ENCODE data around the gene PLXNA4. TPM values are rescaled to one million over a fixed set of nuclear protein-coding genes. Genes with fewer than 3 reads are reported as not detected.

Gene PLXNA4
- total and polyA plus RNA-seq, 7 experiments from 2014 or later = 0.05 to 31.6 (median 1.1) TPM

DNA sequence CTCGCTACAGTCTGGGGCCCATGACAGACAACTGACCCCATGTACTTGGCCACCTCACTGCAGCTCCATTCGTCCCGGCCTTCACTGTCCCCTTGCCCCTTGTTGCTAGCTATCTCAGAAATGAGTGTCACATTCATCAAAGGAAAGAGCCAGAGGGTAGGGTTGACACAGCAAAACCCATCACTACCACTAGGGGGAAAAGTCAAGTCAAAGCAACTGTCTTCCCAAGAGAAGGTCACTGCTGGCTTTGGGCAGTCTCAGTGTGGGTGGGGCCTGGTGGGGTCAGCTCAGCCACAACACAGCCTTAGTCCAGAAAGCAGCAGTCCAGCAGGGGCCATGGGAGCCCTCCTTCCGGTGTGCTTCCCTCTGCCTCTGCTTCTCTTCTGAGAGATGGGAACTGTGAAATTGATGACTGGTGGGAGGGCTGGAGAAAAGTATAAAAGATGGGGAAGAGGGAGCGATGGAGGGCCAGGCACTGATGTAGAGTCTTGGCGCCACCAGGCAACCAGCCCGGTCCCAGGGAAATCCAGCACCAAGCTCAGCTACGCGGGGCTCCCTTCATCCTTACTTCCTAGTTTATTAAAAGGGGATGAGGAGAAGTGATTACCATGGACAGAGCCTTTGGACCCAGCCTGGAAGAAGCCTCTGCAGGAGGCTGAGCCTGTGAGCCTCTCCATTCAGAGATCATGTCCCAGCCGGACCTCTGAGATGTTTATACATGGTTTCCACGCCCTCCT lies 58.0 kb downstream of the PLXNA4 start:
- Mint-ChIP-seq H3K9me3 (no peaks in the 10 kb centered on the region), H3K27me3 (peaks cover 0 to 9% (median 0%) of the 10 kb centered on the region in 5 donors), H3K4me1 (peaks cover 0 to 36% (median 0%) of the 10 kb centered on the region in 7 donors), H3K36me3 (peaks cover 0 to 19% (median 0%) of the 10 kb centered on the region in 5 donors), H3K4me3 (no peak overlapping the region), H3K27ac (no peak overlapping the region)
- no peaks in the 10 kb centered on the region for H3K27me3 ChIP-seq (ENCODE audit: control insufficient read depth in 2 of 2, insufficient read depth in 2 of 2, low read length in 2 of 2)
- ATAC-seq (peak; percentile 45), DNase-seq (peak in 2 of 9 donors; percentile 4 to 8)
- H3K27ac ChIP-seq (ENCODE audit: low read depth, low read length) = no peak overlapping the region
- H3K36me3 ChIP-seq (ENCODE audit: control insufficient read depth in 2 of 3, insufficient read depth in 3 of 3, low read length in 3 of 3) = no peaks in the 10 kb centered on the region
- POLR2A ChIA-PET = no interaction called here
- no peaks in the 10 kb centered on the region for H3K9me3 ChIP-seq (ENCODE audit: control insufficient read depth in 2 of 3, low read length in 3 of 3)
- intact Hi-C loops (cut with micrococcal nuclease) = loop anchor here in 1 of 2 donors (5.0 kb wide), 1 partner anchor 59 kb away; the partner anchor contains the start of gene PLXNA4
- no peak overlapping the region for H3K4me3 ChIP-seq (ENCODE audit: low read length)
- CTCF ChIA-PET = interaction anchor here (1.2 kb wide), 1 partner anchor 39 kb away, joined by 3 read pairs; no protein-coding TSS in a partner anchor
- no peaks in the 10 kb centered on the region for H3K4me1 ChIP-seq (ENCODE audit: control insufficient read depth in 2 of 2, insufficient read depth in 2 of 2, low read length in 2 of 2)

GRCh38 chr7:132516042-132516840 lies 60.0 kb downstream of the PLXNA4 start:
- Histone ChIP-seq H3K36me3 (ENCODE audit: control insufficient read depth in 2 of 3, insufficient read depth in 3 of 3, low read length in 3 of 3) (no peaks in the 10 kb centered on the region), H3K9me3 (ENCODE audit: control insufficient read depth in 2 of 3, low read length in 3 of 3) (no peaks in the 10 kb centered on the region), H3K4me1 (ENCODE audit: control insufficient read depth in 2 of 2, insufficient read depth in 2 of 2, low read length in 2 of 2) (no peaks in the 10 kb centered on the region), H3K4me3 (ENCODE audit: low read length) (no peak overlapping the region), H3K27ac (ENCODE audit: low read depth, low read length) (no peak overlapping the region), H3K27me3 (ENCODE audit: control insufficient read depth in 2 of 2, insufficient read depth in 2 of 2, low read length in 2 of 2) (no peaks in the 10 kb centered on the region)
- no peak for ATAC-seq
- H3K9me3 Mint-ChIP-seq = no peaks in the 10 kb centered on the region
- ChIA-PET POLR2A (interaction anchor here (0.6 kb wide), 1 partner anchor 27 kb away, joined by 3 read pairs; no protein-coding TSS in a partner anchor), CTCF (no interaction called here)
- peaks cover 0 to 13% (median 0%) of the 10 kb centered on the region in 5 donors for H3K36me3 Mint-ChIP-seq
- H3K27ac Mint-ChIP-seq = no peak overlapping the region
- H3K27me3 Mint-ChIP-seq = peaks cover 0 to 9% (median 0%) of the 10 kb centered on the region in 5 donors
- H3K4me3 Mint-ChIP-seq = no peak overlapping the region
- H3K4me1 Mint-ChIP-seq = peaks cover 0 to 32% (median 0%) of the 10 kb centered on the region in 7 donors
- no peak for DNase-seq
- intact Hi-C loops (cut with micrococcal nuclease) = loop anchor here in 1 of 2 donors (5.0 kb wide), 1 partner anchor 61 kb away; the partner anchor contains the start of gene PLXNA4

DNA sequence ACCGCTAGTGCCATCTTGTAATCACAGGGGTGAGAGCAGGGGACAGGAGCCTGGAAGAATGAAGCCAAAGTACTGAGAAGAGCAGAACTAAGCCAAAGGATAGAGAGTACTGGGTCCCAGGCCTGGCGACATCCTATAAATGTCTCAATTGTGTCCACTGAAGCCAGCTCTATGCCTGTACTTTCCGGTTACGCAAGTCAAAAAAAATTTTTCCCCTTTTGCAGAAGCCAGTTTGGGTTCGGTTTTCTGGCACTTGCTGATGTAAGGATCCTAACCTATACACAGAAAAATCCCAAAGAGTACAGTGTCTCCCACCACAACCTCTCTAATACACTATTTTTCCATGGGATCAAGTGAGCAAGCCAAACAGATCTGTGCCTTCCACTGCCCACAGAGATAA lies 61.1 kb downstream of the PLXNA4 start:
- peaks cover 0 to under 1% of the 10 kb centered on the region in 2 donors for H3K4me1 ChIP-seq (ENCODE audit: control insufficient read depth in 2 of 2, insufficient read depth in 2 of 2, low read length in 2 of 2)
- intact Hi-C loops (cut with micrococcal nuclease) = loop anchor here in 1 of 2 donors (5.0 kb wide), 1 partner anchor 62 kb away; the partner anchor contains the start of gene PLXNA4
- no peak overlapping the region for H3K4me3 ChIP-seq (ENCODE audit: low read length)
- Mint-ChIP-seq H3K9me3 (no peaks in the 10 kb centered on the region), H3K36me3 (peaks cover 0 to 13% (median 0%) of the 10 kb centered on the region in 5 donors), H3K4me3 (no peak overlapping the region), H3K27me3 (peaks cover 0 to 16% (median 0%) of the 10 kb centered on the region in 5 donors), H3K4me1 (peaks cover 0 to 39% (median 6%) of the 10 kb centered on the region in 7 donors), H3K27ac (no peak overlapping the region)
- ChIA-PET CTCF (interaction anchor here (0.6 kb wide), 1 partner anchor 747 kb away, joined by 3 read pairs; no protein-coding TSS in a partner anchor), POLR2A (no interaction called here)
- no peaks in the 10 kb centered on the region for H3K27me3 ChIP-seq (ENCODE audit: control insufficient read depth in 2 of 2, insufficient read depth in 2 of 2, low read length in 2 of 2)
- H3K36me3 ChIP-seq (ENCODE audit: control insufficient read depth in 2 of 3, insufficient read depth in 3 of 3, low read length in 3 of 3) = no peaks in the 10 kb centered on the region
- no peak for ATAC-seq
- H3K9me3 ChIP-seq (ENCODE audit: control insufficient read depth in 2 of 3, low read length in 3 of 3) = no peaks in the 10 kb centered on the region
- H3K27ac ChIP-seq (ENCODE audit: low read depth, low read length) = no peak overlapping the region
- DNase-seq = no peak

DNA sequence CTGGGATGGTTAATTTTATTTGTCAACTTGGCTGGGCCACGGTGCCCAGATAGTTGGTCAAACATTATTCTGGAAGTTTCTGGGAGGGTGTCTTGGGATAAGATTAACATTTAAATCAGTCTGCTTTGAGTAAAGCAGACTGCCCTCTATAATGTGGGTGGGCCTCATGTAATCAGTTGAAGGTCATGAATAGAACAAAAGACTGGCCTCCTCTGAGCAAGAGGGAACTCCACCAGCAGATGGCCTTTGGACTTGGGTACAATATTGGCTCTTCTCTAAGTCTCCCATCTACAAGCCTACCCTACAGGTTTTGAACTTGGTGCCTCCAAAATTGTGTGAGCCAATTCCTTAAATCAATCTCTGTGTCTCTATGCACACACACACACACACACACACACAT lies 61.8 kb downstream of the PLXNA4 start:
- Histone ChIP-seq H3K27ac (ENCODE audit: low read depth, low read length) (no peak overlapping the region), H3K27me3 (ENCODE audit: control insufficient read depth in 2 of 2, insufficient read depth in 2 of 2, low read length in 2 of 2) (no peaks in the 10 kb centered on the region), H3K9me3 (ENCODE audit: control insufficient read depth in 2 of 3, low read length in 3 of 3) (no peaks in the 10 kb centered on the region), H3K36me3 (ENCODE audit: control insufficient read depth in 2 of 3, insufficient read depth in 3 of 3, low read length in 3 of 3) (no peaks in the 10 kb centered on the region), H3K4me3 (ENCODE audit: low read length) (no peak overlapping the region), H3K4me1 (ENCODE audit: control insufficient read depth in 2 of 2, insufficient read depth in 2 of 2, low read length in 2 of 2) (peaks cover 0 to 7% of the 10 kb centered on the region in 2 donors)
- POLR2A ChIA-PET = no interaction called here
- ATAC-seq (no peak), DNase-seq (no peak)
- Mint-ChIP-seq H3K4me3 (no peak overlapping the region), H3K36me3 (peaks cover 0 to 13% (median 0%) of the 10 kb centered on the region in 5 donors), H3K9me3 (no peaks in the 10 kb centered on the region), H3K27ac (no peak overlapping the region), H3K27me3 (peaks cover 0 to 18% (median 0%) of the 10 kb centered on the region in 5 donors), H3K4me1 (peaks cover 0 to 39% (median 13%) of the 10 kb centered on the region in 7 donors)
- intact Hi-C loops (cut with micrococcal nuclease) = no loop called here
- CTCF ChIA-PET = no interaction called here

DNA sequence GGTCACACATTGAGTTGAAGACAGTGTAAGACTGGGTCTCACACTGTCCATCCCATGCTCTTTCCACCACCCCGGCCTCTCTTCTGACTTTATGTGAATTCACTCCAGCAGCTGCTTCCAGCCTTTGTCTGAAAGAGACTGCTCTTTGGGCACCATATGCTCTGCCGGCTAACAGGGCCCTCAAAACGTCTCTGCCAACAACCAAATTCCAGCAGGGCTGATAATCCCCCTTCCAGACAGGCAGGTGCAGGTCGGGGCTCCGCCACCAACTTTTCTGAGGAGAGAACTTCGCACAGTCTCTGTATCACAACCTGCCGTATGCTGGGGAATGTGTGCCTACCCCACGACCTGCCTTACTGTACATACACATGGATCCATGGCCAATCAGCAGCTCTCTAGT lies 64.3 kb downstream of the PLXNA4 start:
- peaks cover 0 to 20% (median 0%) of the 10 kb centered on the region in 5 donors for H3K27me3 Mint-ChIP-seq
- Histone ChIP-seq H3K4me3 (ENCODE audit: low read length) (no peak overlapping the region), H3K4me1 (ENCODE audit: control insufficient read depth in 2 of 2, insufficient read depth in 2 of 2, low read length in 2 of 2) (peaks cover 0 to 11% of the 10 kb centered on the region in 2 donors), H3K9me3 (ENCODE audit: control insufficient read depth in 2 of 3, low read length in 3 of 3) (no peaks in the 10 kb centered on the region), H3K27me3 (ENCODE audit: control insufficient read depth in 2 of 2, insufficient read depth in 2 of 2, low read length in 2 of 2) (no peaks in the 10 kb centered on the region), H3K27ac (ENCODE audit: low read depth, low read length) (no peak overlapping the region), H3K36me3 (ENCODE audit: control insufficient read depth in 2 of 3, insufficient read depth in 3 of 3, low read length in 3 of 3) (no peaks in the 10 kb centered on the region)
- peaks cover 0 to 16% (median 0%) of the 10 kb centered on the region in 5 donors for H3K36me3 Mint-ChIP-seq
- H3K9me3 Mint-ChIP-seq = no peaks in the 10 kb centered on the region
- intact Hi-C loops (cut with micrococcal nuclease) = no loop called here
- H3K4me1 Mint-ChIP-seq = peaks cover 3 to 38% (median 17%) of the 10 kb centered on the region in 7 donors
- no peak overlapping the region for H3K27ac Mint-ChIP-seq
- DNase-seq (no peak), ATAC-seq (no peak)
- ChIA-PET CTCF (no interaction called here), POLR2A (interaction anchor here (0.9 kb wide), 1 partner anchor 93 kb away, joined by 3 read pairs; no protein-coding TSS in a partner anchor)
- no peak overlapping the region for H3K4me3 Mint-ChIP-seq

DNA sequence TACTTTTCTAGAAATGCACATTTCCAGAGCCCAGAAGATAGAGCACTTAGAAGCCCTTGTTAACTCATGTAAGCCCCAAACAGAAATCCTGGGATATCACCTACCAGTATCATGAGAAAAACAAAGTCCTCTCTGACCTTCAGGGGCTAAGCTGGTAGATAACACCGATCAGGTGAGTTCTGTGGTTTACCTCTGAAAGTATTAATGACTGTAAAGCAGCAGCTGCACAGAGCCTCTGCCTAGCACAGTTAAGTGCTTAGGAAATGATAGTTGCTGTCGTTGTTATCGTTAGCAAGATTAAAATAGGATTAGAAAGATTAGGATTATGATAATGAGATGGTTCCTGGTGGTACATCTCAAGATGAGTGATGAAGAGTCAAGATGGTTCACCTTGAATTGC lies 64.9 kb downstream of the PLXNA4 start:
- Histone ChIP-seq H3K27ac (ENCODE audit: low read depth, low read length) (no peak overlapping the region), H3K27me3 (ENCODE audit: control insufficient read depth in 2 of 2, insufficient read depth in 2 of 2, low read length in 2 of 2) (no peaks in the 10 kb centered on the region), H3K9me3 (ENCODE audit: control insufficient read depth in 2 of 3, low read length in 3 of 3) (no peaks in the 10 kb centered on the region), H3K36me3 (ENCODE audit: control insufficient read depth in 2 of 3, insufficient read depth in 3 of 3, low read length in 3 of 3) (no peaks in the 10 kb centered on the region), H3K4me3 (ENCODE audit: low read length) (no peak overlapping the region), H3K4me1 (ENCODE audit: control insufficient read depth in 2 of 2, insufficient read depth in 2 of 2, low read length in 2 of 2) (peaks cover 0 to 11% of the 10 kb centered on the region in 2 donors)
- ChIA-PET POLR2A (interaction anchor here (0.9 kb wide), 2 partner anchors 23 to 93 kb away, joined by 3 to 4 read pairs; no protein-coding TSS in a partner anchor), CTCF (no interaction called here)
- peaks cover 0 to 23% (median 0%) of the 10 kb centered on the region in 5 donors for H3K27me3 Mint-ChIP-seq
- DNase-seq (no peak), ATAC-seq (no peak)
- intact Hi-C loops (cut with micrococcal nuclease) = no loop called here
- peaks cover 0 to 20% (median 0%) of the 10 kb centered on the region in 5 donors for H3K36me3 Mint-ChIP-seq
- no peak overlapping the region for H3K4me3 Mint-ChIP-seq
- no peaks in the 10 kb centered on the region for H3K9me3 Mint-ChIP-seq
- peak overlapping the region in 1 of 9 donors; percentile 28 for H3K27ac Mint-ChIP-seq
- peaks cover 3 to 38% (median 17%) of the 10 kb centered on the region in 7 donors for H3K4me1 Mint-ChIP-seq

All from naive thymus-derived CD4-positive, alpha-beta T cell (primary cell).